Fibroblast of pulmonary artery (primary cell): ENCODE data around the gene GALNT9.
A peak's percentile ranks its signal among the peaks of the same experiment; 100 is the strongest.
"Not testable (repeated sequence)": the region's sequence is repeated elsewhere in the genome, so short reads cannot be mapped to it uniquely, and the experiment has no call there.

Experiments used
- DNase-seq: peaks from one replicate; pipeline ENCODE4 v3.0.0-alpha.2; 2010; ENCODE audit warnings: low read depth
- H3K4me3 ChIP-seq: replicated peaks from 2 replicates; pipeline ENCODE4 v1.5.1; 2011; ENCODE audit warnings: low read depth, mild to moderate bottlenecking, control low read depth, low read length, moderate library complexity
- TF ChIP-seq, protein P1 (sequence below): IDR thresholded peaks from 2 replicates; pipeline ENCODE4 v1.5.1; 2011; ENCODE audit warnings: mild to moderate bottlenecking, control low read depth, low read length, inconsistent platforms; ENCODE audit errors: missing control alignments

GALNT9 gene

DNA sequence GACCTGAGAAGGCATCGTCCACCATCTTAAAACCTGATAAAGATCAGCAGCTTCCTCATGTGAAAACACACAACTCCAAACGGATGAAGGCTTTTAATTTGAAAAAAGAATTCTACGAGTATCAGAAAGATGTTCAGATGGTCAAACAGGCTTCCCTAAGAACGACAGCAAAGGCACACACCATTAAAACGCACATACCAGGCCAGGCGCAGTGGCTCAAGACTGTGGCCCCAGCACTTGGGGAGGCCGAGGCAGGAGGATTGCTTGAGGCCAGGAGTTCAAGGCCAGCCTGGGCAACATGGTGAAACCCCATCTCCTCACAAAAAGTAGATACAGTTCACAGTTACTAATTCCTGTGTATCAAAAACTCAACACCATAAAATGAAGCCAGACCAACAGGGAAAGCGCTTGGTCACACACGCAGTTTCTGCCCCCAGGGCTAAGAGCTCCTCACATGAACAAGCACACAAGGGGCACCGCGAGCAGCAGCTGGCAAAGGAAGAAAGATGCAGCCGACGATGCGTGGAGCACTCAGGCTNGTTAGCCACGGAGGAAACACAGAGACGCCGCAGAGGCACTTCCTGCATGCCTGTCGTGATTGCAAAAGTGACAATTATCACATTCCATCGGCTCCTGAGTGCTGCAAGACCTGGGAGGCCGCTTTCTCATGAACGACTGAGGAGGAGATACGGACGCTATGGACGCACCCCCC lies 107.1 kb downstream of the GALNT9 start:
- DNase-seq: peak; percentile 52
- no peak overlapping the region for H3K4me3 ChIP-seq
- TF ChIP-seq, protein P1, sequence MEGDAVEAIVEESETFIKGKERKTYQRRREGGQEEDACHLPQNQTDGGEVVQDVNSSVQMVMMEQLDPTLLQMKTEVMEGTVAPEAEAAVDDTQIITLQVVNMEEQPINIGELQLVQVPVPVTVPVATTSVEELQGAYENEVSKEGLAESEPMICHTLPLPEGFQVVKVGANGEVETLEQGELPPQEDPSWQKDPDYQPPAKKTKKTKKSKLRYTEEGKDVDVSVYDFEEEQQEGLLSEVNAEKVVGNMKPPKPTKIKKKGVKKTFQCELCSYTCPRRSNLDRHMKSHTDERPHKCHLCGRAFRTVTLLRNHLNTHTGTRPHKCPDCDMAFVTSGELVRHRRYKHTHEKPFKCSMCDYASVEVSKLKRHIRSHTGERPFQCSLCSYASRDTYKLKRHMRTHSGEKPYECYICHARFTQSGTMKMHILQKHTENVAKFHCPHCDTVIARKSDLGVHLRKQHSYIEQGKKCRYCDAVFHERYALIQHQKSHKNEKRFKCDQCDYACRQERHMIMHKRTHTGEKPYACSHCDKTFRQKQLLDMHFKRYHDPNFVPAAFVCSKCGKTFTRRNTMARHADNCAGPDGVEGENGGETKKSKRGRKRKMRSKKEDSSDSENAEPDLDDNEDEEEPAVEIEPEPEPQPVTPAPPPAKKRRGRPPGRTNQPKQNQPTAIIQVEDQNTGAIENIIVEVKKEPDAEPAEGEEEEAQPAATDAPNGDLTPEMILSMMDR: no peak

DNA sequence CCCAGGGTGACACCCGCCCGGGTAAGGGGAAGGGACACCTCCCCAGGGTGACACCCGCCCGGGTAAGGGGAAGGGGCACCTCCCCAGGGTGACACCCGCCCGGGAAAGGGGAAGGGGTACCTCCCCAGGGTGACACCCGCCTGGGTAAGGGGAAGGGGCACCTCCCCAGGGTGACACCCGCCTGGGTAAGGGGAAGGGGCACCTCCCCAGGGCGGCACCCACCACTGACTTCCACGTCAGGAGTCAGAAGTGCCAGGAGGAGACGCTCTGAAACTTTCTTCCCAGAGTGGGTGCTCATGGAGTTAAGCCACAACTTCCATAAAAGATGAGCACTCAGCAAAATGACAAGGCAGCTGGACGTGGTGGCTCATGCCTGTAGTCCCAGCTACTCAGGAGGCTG lies 109.6 kb downstream of the GALNT9 start:
- not testable (repeated sequence) for H3K4me3 ChIP-seq, DNase-seq

DNA sequence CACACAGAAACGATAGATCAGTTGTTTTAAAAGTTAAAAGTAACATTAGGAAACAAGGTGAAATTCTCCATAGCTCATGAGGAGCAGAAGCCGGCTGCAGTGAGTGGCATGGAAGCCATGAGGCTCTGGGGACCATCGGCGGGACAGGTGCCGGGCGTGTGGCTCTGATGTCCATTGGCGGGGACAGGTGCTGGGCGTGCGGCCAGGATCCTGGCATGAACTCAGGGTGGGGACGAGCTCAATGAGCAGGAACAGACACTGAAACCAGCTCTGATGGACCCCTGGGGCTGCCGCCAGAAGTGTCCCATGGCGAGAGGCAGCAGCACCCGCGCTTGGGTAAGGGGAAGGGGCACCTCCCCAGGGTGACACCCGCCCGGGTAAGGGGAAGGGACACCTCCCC lies 110.1 kb downstream of the GALNT9 start:
- TF ChIP-seq, protein P1: no peak
- H3K4me3 ChIP-seq: no peak overlapping the region

DNA sequence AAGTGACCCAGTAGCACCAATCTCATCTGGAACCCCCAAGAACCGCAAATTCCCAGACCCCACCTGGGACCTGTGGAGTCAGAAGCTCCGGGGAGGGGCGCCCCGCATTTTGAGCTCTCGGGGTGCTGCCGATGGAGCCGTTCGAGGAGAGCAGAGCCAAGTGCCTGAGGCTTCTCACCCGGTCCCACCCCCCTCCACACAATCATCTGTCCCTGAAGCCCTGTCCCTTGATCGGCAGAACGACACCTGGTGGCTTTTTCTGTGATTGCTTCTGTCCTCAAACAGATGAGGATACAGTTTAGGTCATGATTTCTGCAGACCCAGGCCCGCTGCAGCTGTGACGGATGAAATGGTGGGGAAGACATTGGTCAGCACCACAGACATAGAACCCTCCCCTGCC lies 110.5 kb downstream of the GALNT9 start:
- H3K4me3 ChIP-seq: no peak overlapping the region
- DNase-seq: no peak
- TF ChIP-seq, protein P1: peak; percentile 25

More for the DNA sequence above, 110.1 kb downstream of the GALNT9 start:
- DNase-seq: no peak

DNA sequence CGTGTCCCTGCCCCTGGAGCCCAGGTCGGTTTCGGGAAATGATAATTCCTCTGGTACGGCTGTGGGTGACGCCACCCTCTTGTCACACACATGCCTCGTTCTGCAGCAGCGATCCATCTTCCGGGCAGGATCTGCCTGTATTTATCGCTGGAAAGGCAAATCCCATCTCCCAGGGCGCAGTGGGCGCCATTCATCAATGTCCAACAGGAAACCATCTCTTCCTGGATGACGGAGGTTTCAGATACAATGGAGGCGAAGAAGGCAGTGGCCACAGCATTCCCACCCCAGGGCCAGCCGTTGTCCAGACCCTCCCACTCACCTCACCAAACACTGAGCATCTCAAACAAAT lies 110.9 kb downstream of the GALNT9 start:
- no peak for DNase-seq
- no peak overlapping the region for H3K4me3 ChIP-seq
- TF ChIP-seq, protein P1: no peak

DNA sequence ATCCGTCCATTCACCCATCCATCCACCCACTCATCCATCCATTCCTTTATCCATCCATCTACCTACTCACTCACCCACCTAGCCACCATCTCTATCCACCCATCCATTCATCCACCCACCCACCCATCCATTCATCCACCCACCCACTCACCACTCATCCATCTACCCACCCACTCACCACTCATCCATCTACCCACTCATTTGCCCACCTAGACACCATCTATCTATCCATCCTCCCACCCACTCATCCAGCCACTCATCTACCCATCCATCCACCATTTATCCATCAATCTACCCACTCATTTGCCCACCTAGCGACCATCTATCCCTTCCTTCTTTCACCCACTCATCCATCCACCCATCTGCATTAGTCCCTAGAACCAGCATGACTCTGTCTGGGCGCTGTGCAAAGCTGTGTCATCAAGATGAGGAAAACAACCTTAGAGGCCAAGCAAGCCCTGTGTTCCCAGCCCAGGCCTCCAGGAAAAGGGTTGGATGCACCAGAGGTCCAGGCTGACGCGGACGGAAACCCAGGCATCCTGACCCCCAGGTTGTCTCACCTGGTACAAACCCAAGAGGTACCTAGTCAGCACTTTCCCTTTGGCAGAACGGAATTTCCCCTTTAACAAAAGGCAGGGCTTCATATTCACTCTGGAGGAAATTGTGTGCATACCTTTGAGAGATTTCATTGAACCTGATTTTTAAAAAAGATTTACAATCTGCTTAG lies 111.4 kb downstream of the GALNT9 start:
- TF ChIP-seq, protein P1: no peak
- H3K4me3 ChIP-seq: no peak overlapping the region
- DNase-seq: no peak

DNA sequence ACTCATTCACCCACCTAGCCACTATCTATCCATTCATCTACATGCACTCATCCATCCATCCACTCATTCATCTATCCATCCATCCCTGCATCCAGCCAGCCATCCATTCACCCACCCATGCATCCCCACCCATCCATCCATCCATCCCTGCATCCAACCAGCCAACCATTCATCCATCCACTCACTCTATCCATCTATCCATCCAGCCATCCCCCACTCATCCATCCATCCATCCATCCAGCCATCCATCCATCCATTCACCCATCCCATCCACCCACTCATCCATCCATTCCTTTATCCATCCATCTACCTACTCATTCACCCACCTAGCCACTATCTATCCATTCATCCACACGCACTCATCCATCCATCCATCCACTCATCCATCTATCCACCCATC lies 112.0 kb downstream of the GALNT9 start:
- DNase-seq: no peak
- TF ChIP-seq, protein P1: no peak
- H3K4me3 ChIP-seq: no peak overlapping the region
